Erythroblast (primary cell): ENCODE results near the gene NRXN3.

Experiments used
- GATA1 ChIP-seq: IDR thresholded peaks from 2 replicates; pipeline ENCODE4 v1.6.1; 2011; ENCODE audit warnings: low read depth, mild to moderate bottlenecking, control low read depth, low read length, moderate library complexity
- POLR2A ChIP-seq: IDR thresholded peaks from 2 replicates; pipeline ENCODE4 v1.6.1; 2011; ENCODE audit warnings: mild to moderate bottlenecking, low read length

- no peak for TF ChIP-seq POLR2A
- TF ChIP-seq GATA1, result no peak
Measured at GRCh38 chr14:79204591-79204990, 1034.4 kb downstream of the NRXN3 start.
